ENCODE data around the gene PPFIA3. TPM values are rescaled to one million over a fixed set of nuclear protein-coding genes. Genes with fewer than 3 reads are reported as not detected.

Gene PPFIA3
- total RNA-seq, 4 donors from 2014 or later = 1.9 to 4.1 (median 3.0) TPM

DNA sequence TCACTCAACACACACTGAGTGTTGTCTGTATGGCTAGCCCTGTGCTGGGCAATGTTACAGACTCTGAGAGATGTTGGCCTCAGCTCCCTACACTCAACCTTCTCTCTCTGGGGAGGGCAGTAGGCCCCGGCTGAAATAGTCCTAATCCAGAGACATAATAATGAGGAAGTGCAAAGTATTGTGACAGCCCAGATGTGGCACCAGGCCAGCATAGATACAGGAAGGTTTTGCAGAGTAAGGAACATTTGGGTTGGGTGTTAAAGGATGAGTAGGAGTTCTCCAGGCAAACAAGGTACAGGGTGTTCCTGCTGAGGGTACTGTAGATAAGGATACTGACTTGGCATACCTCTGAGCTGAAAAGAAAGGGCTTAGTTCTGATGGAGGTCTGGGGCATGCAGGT is 2.8 kb upstream of the PPFIA3 start:
- intact Hi-C loops (cut with DNase I; ENCODE audit: low total_unique reads) = no loop called here
- DNase-seq (no peak), ATAC-seq (no peak)
- Histone ChIP-seq H3K4me3 (no peak overlapping the region), H3K36me3 (no peaks in the 10 kb centered on the region), H3K4me1 (peaks cover 21 to 27% of the 10 kb centered on the region in 2 donors), H3K9me3 (no peaks in the 10 kb centered on the region), H3K27ac (no peak overlapping the region), H3K27me3 (no peaks in the 10 kb centered on the region)
- no peak for TF ChIP-seq POLR2A (IDR thresholded peaks at IDR 0.05)
- in situ Hi-C loops (cut with MboI; ENCODE audit: low sequenced_read_pairs in 4 of 4) = no loop called here

DNA sequence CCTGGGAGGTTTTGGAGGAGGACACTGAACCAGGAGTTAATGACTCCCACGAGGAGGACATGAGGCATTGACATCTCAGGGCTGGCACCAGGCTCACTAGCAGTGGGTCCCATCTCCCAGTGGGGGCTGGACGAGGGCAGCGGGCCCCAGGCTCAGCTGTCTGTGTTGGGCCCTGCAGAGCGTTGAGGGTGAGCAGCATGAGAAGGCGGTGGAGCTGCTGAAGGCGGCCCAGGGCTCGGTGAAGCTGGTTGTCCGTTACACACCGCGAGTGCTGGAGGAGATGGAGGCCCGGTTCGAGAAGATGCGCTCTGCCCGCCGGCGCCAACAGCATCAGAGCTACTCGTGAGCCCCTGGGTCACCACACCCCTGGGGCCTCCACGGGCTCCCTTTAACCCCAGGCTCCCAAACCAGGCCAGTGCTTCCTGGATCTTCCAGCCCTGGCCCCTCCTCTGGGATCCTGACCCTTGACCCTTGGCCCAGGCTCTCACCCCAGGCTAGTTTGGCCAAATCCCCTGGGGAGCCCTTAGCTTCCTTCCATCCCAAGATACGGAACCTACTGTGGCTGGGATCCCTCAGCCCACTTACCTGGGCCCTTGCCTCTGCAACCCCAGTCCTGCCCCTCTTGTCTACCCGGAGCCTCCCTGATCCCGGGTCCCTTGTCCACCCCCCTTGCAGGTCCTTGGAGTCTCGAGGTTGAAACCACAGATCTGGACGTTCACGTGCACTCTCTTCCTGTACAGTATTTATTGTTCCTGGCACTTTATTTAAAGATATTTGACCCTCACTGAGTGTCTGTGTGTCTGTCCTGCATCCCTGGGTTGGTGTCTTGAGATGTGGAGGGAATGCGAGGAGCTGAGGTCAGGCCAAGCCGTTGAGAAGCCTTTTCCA is 1.4 kb upstream of the PPFIA3 start:
- Histone ChIP-seq H3K36me3 (no peaks in the 10 kb centered on the region), H3K4me1 (peaks cover 21 to 27% of the 10 kb centered on the region in 2 donors), H3K4me3 (peak overlapping the region; percentile 70 to 87 (median 76)), H3K27ac (peak overlapping the region; percentile 94 to 99 (median 98)), H3K27me3 (no peaks in the 10 kb centered on the region), H3K9me3 (no peaks in the 10 kb centered on the region)
- DNase-seq (no peak), ATAC-seq (no peak)
- intact Hi-C loops (cut with DNase I; ENCODE audit: low total_unique reads) = loop anchor here (2.0 kb wide), 1 partner anchor 33 kb away; no protein-coding TSS in a partner anchor
- in situ Hi-C loops (cut with MboI; ENCODE audit: low sequenced_read_pairs in 4 of 4) = no loop called here
- TF ChIP-seq POLR2A (IDR thresholded peaks at IDR 0.05) = no peak
- TF ChIP-seq, protein P1, sequence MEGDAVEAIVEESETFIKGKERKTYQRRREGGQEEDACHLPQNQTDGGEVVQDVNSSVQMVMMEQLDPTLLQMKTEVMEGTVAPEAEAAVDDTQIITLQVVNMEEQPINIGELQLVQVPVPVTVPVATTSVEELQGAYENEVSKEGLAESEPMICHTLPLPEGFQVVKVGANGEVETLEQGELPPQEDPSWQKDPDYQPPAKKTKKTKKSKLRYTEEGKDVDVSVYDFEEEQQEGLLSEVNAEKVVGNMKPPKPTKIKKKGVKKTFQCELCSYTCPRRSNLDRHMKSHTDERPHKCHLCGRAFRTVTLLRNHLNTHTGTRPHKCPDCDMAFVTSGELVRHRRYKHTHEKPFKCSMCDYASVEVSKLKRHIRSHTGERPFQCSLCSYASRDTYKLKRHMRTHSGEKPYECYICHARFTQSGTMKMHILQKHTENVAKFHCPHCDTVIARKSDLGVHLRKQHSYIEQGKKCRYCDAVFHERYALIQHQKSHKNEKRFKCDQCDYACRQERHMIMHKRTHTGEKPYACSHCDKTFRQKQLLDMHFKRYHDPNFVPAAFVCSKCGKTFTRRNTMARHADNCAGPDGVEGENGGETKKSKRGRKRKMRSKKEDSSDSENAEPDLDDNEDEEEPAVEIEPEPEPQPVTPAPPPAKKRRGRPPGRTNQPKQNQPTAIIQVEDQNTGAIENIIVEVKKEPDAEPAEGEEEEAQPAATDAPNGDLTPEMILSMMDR (IDR thresholded peaks at IDR 0.05 in 4 of 5, conservative IDR thresholded peaks at IDR 0.05 in 1 of 5) = no peak

DNA sequence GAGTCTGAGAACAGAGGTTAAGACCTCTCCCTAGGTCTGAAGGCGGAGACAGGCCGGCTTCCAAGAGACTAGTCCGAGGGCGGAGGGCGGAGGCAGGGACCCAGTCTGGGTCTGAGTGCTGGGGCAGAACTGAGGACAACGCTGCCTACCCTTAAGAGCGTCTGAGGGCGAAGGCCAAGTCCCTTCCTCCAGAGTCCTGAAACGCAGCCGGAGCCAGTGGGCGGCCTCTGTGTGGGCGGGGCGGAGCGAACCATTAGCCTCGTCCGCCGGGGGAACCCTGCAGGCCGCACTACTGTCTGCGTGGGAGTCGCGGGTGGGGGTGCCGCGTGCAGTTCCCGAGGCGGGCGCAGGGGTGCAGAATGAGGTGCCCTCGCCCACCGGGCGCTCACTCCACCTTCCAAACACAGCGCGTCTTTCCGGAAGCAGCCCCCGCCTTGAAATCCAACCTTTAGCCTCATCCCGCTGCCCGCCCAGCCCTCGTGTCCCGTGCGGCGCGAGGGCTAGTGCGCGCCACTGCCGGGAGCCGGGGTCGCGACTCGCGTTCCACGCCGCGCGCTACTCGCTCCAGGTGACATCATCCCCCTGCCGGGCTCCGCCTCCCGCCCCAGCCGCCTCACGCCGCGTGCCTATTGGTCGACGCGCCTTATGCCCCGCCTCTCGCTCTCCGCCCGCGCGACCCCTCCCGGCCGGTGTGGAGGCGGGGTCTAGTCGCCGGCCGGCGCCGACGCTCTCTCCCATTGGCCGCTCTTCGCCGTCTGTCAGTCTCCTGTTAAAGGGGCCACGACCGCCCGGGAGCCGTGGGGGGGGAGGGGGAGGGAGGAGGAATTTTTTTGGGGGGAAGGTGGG is 556 bp upstream of the PPFIA3 start, which contains the start of gene C19orf73:
Gene C19orf73, minus strand, starts transcription at position 579 of the 846 bp plus-strand sequence. Its CDS starts 121 bp downstream, at position 458.
- H3K36me3 ChIP-seq = no peaks in the 10 kb centered on the region
- no peaks in the 10 kb centered on the region for H3K9me3 ChIP-seq
- peak within 1 kb of the TSS; percentile 94 to 99 (median 98) for H3K27ac ChIP-seq
- intact Hi-C loops (cut with DNase I; ENCODE audit: low total_unique reads) (loop anchor here (1.0 to 2.0 kb wide), 2 partner anchors 10 to 32 kb away; no protein-coding TSS in a partner anchor), in situ Hi-C loops (cut with MboI; ENCODE audit: low sequenced_read_pairs in 4 of 4) (no loop called here)
- no peaks in the 10 kb centered on the region for H3K27me3 ChIP-seq
- peak within 1 kb of the TSS; percentile 70 to 87 (median 79) for H3K4me3 ChIP-seq
- peak; percentile 81 to 91 for ATAC-seq
- DNase-seq = peak; percentile 89 to 93
- peaks cover 18 to 27% of the 10 kb centered on the region in 2 donors for H3K4me1 ChIP-seq
- TF ChIP-seq, protein P1 (IDR thresholded peaks at IDR 0.05 in 4 of 5, conservative IDR thresholded peaks at IDR 0.05 in 1 of 5) = peak in 2 of 5 experiments; percentile 32 to 37
- TF ChIP-seq POLR2A (IDR thresholded peaks at IDR 0.05) = peak; percentile 65 to 74

DNA sequence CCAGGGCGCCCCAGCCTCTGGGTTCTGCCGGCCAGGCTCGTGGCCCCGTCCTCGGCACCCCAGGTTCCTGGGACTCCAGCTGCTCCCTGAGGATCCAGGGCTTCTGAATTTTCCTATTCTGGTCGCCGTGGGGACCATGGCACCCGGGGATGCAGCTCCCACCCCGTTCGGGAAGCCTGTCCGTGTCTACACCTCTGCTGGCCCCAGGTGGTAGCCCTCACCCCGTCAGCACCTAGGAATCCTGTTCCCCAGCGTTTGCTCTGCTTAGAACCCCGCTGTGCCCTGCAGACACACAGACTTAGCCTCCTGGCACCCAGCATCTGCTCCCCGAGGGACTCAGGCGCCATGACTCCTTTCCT is 960 bp downstream of the PPFIA3 start:
- DNase-seq (no peak), ATAC-seq (no peak)
- TF ChIP-seq, protein P1 (IDR thresholded peaks at IDR 0.05 in 4 of 5, conservative IDR thresholded peaks at IDR 0.05 in 1 of 5) = no peak
- TF ChIP-seq POLR2A (IDR thresholded peaks at IDR 0.05) = no peak
- no peaks in the 10 kb centered on the region for H3K36me3 ChIP-seq
- intact Hi-C loops (cut with DNase I; ENCODE audit: low total_unique reads) (no loop called here), in situ Hi-C loops (cut with MboI; ENCODE audit: low sequenced_read_pairs in 4 of 4) (no loop called here)
- peak overlapping the region in 1 of 4 donors; percentile 97 for H3K27ac ChIP-seq
- peaks cover 0 to 1% (median 0%) of the 10 kb centered on the region in 3 donors for H3K27me3 ChIP-seq
- H3K4me1 ChIP-seq = peaks cover 13 to 21% of the 10 kb centered on the region in 2 donors
- no peaks in the 10 kb centered on the region for H3K9me3 ChIP-seq
- peak overlapping the region in 2 of 4 donors; percentile 77 to 87 for H3K4me3 ChIP-seq

All from gastrocnemius medialis (tissue), 4 donors.